ENCODE measurements around the gene SLIT1. TPM values are rescaled to one million over a fixed set of nuclear protein-coding genes. Genes with fewer than 3 reads are reported as not detected.

The SLIT1 gene
- total RNA-seq, 4 donors from 2014 or later, result 0.04 to 0.13 TPM; not detected in 2

DNA sequence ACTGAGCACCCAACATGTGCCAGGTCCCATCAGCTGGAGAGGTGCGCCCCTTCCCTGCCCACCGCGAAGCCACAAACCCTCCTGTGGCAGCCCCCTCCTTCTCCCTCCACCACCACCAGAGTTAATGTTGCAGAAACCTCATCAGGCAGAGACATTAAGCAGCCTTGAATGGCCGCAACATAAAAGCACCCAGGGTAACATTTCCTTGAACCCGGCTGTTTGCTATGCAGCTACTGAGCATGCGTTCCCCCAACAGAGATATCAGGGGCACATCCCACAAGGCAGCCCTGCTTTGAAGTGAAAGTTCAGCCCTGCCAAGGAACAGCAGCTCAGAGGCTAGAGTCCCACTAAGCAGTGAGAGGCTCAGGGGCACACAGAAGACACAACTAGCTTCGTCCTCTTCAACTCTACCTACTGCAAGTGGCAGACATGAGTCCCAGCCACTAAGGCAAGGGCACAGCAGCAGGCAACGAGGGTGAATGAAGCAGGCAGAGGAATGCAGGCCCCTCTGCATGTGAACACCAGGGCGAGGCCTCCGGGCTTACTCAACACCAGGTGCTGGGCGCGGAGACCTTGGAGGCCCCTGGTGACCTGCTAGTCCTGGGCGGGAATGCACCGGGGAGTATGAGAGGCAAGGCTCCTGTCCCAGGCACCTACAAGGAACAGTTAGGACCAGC lies 107.4 kb downstream of the SLIT1 start:
- 50 to 80% methylated on average over 1 to 2 of the region's 14 CpGs for WGBS, 2 donors (ENCODE audit: low coverage in 1 of 2)
- no peak for ATAC-seq

DNA sequence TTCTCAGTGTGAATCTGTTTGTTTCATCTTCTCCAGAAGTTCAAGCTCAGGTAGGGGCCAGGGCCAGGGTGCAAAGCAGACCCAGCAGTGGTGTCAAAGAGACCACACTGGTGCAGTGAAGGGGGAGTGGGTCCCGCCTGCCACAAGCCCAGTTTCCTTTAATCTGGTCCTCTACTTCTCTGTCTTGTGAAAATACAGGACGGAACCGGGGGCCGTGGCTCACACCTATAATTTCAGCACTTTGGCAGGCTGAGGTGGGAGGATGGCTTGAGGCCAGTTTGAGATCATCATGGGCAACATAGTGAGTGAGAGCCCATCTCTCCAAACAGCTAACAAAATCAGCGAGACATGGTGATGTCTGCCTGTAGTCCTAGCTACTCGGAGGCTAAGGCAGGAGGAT lies 109.0 kb downstream of the SLIT1 start:
- 84% methylated on average over 4 of the region's 6 CpGs; no CpG with 5 or more reads in 1 of the 2 donors for WGBS, 2 donors (ENCODE audit: low coverage in 1 of 2)
- H3K9me3 ChIP-seq, result no peaks in the 10 kb centered on the region
- TF ChIP-seq EP300 (IDR thresholded peaks at IDR 0.05) (no peak), POLR2AphosphoS5 (IDR thresholded peaks at IDR 0.05) (no peak), POLR2A (IDR thresholded peaks at IDR 0.05) (no peak)
- TF ChIP-seq, protein P1, sequence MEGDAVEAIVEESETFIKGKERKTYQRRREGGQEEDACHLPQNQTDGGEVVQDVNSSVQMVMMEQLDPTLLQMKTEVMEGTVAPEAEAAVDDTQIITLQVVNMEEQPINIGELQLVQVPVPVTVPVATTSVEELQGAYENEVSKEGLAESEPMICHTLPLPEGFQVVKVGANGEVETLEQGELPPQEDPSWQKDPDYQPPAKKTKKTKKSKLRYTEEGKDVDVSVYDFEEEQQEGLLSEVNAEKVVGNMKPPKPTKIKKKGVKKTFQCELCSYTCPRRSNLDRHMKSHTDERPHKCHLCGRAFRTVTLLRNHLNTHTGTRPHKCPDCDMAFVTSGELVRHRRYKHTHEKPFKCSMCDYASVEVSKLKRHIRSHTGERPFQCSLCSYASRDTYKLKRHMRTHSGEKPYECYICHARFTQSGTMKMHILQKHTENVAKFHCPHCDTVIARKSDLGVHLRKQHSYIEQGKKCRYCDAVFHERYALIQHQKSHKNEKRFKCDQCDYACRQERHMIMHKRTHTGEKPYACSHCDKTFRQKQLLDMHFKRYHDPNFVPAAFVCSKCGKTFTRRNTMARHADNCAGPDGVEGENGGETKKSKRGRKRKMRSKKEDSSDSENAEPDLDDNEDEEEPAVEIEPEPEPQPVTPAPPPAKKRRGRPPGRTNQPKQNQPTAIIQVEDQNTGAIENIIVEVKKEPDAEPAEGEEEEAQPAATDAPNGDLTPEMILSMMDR (IDR thresholded peaks at IDR 0.05), result no peak
- H3K36me3 ChIP-seq, result no peaks in the 10 kb centered on the region
- H3K4me1 ChIP-seq, result peaks cover 0 to 6% (median 0%) of the 10 kb centered on the region in 3 donors
- ATAC-seq, result no peak
- no peak overlapping the region for H3K4me3 ChIP-seq
- H3K27ac ChIP-seq, result no peak overlapping the region
- H3K27me3 ChIP-seq, result peaks cover 62% of the 10 kb centered on the region

More for the DNA sequence above, 107.4 kb downstream of the SLIT1 start:
- peaks cover 64% of the 10 kb centered on the region for H3K27me3 ChIP-seq
- H3K4me1 ChIP-seq, result no peaks in the 10 kb centered on the region
- H3K9me3 ChIP-seq, result no peaks in the 10 kb centered on the region
- no peaks in the 10 kb centered on the region for H3K36me3 ChIP-seq
- TF ChIP-seq POLR2A (IDR thresholded peaks at IDR 0.05) (no peak), POLR2AphosphoS5 (IDR thresholded peaks at IDR 0.05) (no peak), EP300 (IDR thresholded peaks at IDR 0.05) (no peak)
- TF ChIP-seq, protein P1 (IDR thresholded peaks at IDR 0.05), result no peak
- H3K4me3 ChIP-seq, result no peak overlapping the region
- no peak overlapping the region for H3K27ac ChIP-seq

DNA sequence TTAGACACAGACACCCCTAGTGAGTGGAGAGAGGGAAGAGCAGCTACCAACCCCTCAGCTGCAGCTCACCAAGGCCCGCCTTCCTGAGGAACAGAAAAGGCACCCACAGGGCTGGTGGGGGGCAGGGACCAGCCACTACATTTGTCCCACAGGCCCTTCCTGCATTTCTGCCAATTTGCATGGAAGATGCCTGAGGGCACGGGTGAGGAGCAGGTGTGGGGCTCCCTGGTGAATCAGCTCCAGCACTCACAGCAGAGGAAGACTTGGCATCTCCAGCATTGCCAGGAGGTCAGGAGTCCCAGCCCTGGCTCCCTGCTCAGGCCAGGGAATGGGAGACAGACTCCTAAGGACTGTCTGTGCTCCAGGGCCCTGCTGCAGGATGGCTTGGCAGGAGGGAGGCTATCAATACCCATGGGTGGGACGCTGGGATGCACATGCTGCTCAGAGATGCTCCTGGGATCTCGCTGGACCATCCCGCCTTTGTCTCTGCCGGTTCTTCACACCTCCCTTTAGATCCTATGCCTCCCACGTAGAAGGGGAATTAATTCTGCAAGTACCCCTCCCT lies 109.7 kb downstream of the SLIT1 start:
- TF ChIP-seq, protein P1 (IDR thresholded peaks at IDR 0.05), result no peak
- TF ChIP-seq POLR2A (IDR thresholded peaks at IDR 0.05), result no peak
- TF ChIP-seq POLR2AphosphoS5 (IDR thresholded peaks at IDR 0.05), result no peak
- no peak for TF ChIP-seq EP300 (IDR thresholded peaks at IDR 0.05)
- Histone ChIP-seq H3K4me3 (no peak overlapping the region), H3K36me3 (no peaks in the 10 kb centered on the region), H3K27ac (no peak overlapping the region), H3K27me3 (peaks cover 62% of the 10 kb centered on the region), H3K9me3 (no peaks in the 10 kb centered on the region), H3K4me1 (peaks cover 0 to 6% (median 0%) of the 10 kb centered on the region in 3 donors)
- WGBS, 2 donors (ENCODE audit: low coverage in 1 of 2), result 71 to 80% methylated on average over 2 to 4 of the region's 7 CpGs
- no peak for ATAC-seq

- TF ChIP-seq, protein P1 (IDR thresholded peaks at IDR 0.05), result no peak
- no peak for TF ChIP-seq POLR2A (IDR thresholded peaks at IDR 0.05)
- TF ChIP-seq EP300 (IDR thresholded peaks at IDR 0.05), result no peak
- TF ChIP-seq POLR2AphosphoS5 (IDR thresholded peaks at IDR 0.05), result no peak
- Histone ChIP-seq H3K36me3 (no peaks in the 10 kb centered on the region), H3K4me3 (no peak overlapping the region), H3K27me3 (peaks cover 62% of the 10 kb centered on the region), H3K9me3 (no peaks in the 10 kb centered on the region), H3K4me1 (peaks cover 0 to 6% (median 0%) of the 10 kb centered on the region in 3 donors), H3K27ac (no peak overlapping the region)
- ATAC-seq, result no peak
- WGBS, 2 donors (ENCODE audit: low coverage in 1 of 2), result no CpG with 5 or more reads among the region's 7 CpGs
Measured at GRCh38 chr10:97075421-97075820, 110.3 kb downstream of the SLIT1 start.
